Retinal pigment epithelial cell (primary cell): ENCODE measurements around the gene TNIK.
"Not testable (repeated sequence)": the region's sequence is repeated elsewhere in the genome, so short reads cannot be mapped to it uniquely, and the experiment has no call there.

ENCODE experiments used
- DNase-seq: peaks from one replicate; pipeline ENCODE4 v3.0.0-alpha.2; 2010; ENCODE audit warnings: low read depth
- H3K4me3 ChIP-seq: 2 replicates; pipeline ENCODE4 v1.5.1; 2011; ENCODE audit warnings: mild to moderate bottlenecking, low read length, control low read depth, moderate library complexity
- TF ChIP-seq, protein P1 (sequence below): conservative IDR thresholded peaks from 2 replicates; pipeline ENCODE4 v1.5.1; 2011; ENCODE audit warnings: low read depth, low read length, control low read depth, inconsistent platforms

Gene TNIK

GRCh38 chr3:171125010-171125409, 335.2 kb downstream of the TNIK start:
- DNase-seq: no peak
- TF ChIP-seq, protein P1, sequence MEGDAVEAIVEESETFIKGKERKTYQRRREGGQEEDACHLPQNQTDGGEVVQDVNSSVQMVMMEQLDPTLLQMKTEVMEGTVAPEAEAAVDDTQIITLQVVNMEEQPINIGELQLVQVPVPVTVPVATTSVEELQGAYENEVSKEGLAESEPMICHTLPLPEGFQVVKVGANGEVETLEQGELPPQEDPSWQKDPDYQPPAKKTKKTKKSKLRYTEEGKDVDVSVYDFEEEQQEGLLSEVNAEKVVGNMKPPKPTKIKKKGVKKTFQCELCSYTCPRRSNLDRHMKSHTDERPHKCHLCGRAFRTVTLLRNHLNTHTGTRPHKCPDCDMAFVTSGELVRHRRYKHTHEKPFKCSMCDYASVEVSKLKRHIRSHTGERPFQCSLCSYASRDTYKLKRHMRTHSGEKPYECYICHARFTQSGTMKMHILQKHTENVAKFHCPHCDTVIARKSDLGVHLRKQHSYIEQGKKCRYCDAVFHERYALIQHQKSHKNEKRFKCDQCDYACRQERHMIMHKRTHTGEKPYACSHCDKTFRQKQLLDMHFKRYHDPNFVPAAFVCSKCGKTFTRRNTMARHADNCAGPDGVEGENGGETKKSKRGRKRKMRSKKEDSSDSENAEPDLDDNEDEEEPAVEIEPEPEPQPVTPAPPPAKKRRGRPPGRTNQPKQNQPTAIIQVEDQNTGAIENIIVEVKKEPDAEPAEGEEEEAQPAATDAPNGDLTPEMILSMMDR: no peak
- H3K4me3 ChIP-seq: no peak overlapping the region

DNA sequence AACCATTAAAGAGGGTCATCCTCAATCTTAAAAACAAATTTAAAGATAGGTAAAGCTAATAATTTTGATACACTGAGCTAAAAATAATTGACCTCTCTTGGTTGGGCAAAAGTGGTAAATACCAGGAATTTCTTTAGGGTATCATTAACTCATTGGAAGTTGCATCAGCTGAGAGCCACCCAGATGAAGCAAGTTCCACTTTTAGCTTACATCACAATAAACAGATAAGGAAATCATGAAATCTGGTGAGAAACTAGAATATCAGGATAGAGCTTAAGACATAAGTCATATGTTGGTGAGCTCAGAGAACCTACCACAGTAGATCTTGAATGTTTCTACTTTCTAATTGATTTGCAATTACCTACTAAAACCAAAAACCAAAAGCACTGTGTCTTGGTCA, 336.3 kb downstream of the TNIK start:
- TF ChIP-seq, protein P1: no peak
- no peak for DNase-seq
- no peak overlapping the region for H3K4me3 ChIP-seq

- TF ChIP-seq, protein P1: no peak
- no peak for DNase-seq
- no peak overlapping the region for H3K4me3 ChIP-seq
Observed at GRCh38 chr3:171122861-171123260, 337.3 kb downstream of the TNIK start.

- H3K4me3 ChIP-seq: no peak overlapping the region
- TF ChIP-seq, protein P1: no peak
- no peak for DNase-seq
Observed at GRCh38 chr3:171122240-171122639, 338.0 kb downstream of the TNIK start.

GRCh38 chr3:171121801-171122200, 338.4 kb downstream of the TNIK start:
- DNase-seq: no peak
- TF ChIP-seq, protein P1: no peak
- H3K4me3 ChIP-seq: no peak overlapping the region

- H3K4me3 ChIP-seq, DNase-seq: not testable (repeated sequence)
Observed at GRCh38 chr3:171119402-171119801, 340.8 kb downstream of the TNIK start.

DNA sequence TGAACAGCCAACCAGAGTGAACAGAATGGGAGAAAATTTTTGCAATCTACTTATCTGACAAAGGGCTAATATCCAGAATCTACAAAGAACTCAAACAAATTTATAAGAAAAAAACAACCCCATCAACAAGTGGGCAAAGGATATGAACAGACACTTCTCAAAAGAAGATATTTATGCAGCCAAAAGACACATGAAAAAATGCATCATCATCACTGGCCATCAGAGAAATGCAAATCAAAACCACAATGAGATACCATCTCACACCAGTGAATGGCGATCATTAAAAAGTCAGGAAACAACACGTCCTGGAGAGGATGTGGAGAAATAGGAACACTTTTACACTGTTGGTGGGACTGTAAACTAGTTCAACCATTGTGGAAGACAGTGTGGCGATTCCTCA, 341.2 kb downstream of the TNIK start:
- H3K4me3 ChIP-seq, DNase-seq: not testable (repeated sequence)

DNA sequence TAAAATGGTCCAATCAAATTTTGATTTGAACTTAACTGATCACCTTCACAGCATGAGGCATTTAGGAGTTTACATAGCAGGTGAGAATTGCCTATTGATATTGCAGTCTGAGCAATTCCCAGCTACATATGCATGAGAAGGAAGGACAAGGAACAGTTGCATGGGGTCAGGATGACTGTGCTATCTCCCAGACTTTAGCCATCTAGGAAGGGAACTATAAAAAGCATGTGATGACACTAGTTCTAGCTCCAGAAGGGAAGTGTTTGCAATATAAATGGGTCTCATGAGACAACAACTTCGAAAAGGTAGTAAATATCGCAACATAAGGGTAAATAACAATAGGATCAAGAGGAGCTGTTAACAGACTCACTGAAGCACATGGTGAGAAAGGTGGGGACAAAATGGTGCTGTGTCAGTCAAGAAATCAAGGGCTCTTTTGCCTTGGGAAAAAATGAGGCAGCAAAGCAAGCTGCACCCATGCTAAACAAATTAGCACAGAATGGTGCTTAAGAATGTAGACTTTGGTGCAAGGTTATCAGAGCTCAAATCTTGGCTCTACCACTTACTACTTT, 343.3 kb downstream of the TNIK start:
- DNase-seq: no peak
- no peak overlapping the region for H3K4me3 ChIP-seq
- TF ChIP-seq, protein P1: no peak
